GM21717 (cell line): ENCODE data around the gene CYP2J2.
"Not testable (repeated sequence)": the region's sequence is repeated elsewhere in the genome, so short reads cannot be mapped to it uniquely, and the experiment has no call there.

Source experiments
- ATAC-seq: cut with Tn5 transposase; IDR thresholded peaks from one replicate; pipeline ENCODE4 v1.9.1; 2021; ENCODE audit warnings: mild to moderate bottlenecking, moderate library complexity; ENCODE audit not compliant: unreplicated experiment

Gene CYP2J2

DNA sequence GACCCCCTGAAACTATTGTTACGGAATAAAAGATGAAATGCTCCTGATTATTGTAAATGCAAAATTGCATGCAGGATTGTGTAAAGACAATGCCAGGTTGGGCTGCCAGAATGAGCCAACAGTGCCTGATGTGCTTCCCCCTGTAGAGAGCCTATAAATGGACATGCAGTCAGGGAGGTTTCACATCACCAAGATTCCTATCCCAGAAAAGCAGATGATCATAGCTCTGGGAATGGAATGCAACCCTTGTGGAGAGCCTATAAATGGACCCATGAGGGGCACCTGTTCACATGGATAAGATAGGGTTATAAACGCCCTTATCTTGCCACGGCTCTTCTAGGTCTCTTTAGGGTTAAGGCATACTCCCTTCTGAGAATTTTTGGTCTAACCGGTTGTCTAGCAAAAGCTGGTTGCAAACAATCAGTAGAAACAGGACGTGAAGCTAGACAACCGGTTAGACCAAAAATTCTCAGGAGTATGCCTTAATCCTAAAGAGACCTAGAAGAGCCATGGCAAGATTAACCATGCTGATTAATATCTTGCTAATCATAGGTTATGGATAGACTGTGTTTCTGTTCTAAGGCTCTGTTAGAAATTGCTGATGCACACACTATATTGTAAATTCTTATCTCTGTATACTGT, 5.2 kb downstream of the CYP2J2 start:
- ATAC-seq = not testable (repeated sequence)

DNA sequence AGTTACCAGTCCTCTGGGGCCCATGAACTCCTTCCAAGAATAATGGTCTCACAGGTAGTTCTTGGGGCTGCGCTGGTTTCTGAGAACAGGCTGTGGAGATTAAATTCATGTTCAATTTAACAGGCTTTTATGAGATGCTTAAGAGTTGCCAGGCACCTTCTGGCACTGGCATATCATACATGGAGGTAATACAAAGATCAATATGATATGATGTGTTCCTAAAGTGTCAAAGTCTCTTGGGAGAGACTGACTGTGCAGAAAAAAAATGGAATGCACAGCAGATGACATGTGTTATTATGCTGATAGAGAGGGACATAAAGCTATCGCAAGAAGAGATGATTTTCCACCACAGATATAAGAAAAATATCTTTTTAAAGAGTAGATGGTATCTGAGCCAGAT, 6.8 kb downstream of the CYP2J2 start:
- no peak for ATAC-seq

DNA sequence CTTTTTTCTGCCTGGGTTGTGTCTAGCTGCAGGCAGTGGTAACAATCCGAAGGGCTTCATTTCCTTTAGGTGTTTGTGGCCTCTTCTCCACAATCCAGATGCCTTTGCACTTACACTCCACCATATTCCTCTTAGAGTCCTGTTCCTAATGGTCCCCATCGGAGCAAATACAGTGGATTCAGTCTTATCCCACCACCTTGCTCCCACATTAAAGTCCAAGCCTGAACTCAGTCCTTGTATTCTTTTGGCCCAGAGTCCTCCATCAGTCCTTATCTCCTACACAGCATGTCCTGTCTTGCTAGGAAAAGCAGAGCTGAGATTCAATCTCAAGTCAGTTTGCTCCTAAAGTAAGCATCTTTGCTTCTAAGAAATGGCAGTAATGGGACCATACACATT, 8.8 kb downstream of the CYP2J2 start:
- no peak for ATAC-seq

DNA sequence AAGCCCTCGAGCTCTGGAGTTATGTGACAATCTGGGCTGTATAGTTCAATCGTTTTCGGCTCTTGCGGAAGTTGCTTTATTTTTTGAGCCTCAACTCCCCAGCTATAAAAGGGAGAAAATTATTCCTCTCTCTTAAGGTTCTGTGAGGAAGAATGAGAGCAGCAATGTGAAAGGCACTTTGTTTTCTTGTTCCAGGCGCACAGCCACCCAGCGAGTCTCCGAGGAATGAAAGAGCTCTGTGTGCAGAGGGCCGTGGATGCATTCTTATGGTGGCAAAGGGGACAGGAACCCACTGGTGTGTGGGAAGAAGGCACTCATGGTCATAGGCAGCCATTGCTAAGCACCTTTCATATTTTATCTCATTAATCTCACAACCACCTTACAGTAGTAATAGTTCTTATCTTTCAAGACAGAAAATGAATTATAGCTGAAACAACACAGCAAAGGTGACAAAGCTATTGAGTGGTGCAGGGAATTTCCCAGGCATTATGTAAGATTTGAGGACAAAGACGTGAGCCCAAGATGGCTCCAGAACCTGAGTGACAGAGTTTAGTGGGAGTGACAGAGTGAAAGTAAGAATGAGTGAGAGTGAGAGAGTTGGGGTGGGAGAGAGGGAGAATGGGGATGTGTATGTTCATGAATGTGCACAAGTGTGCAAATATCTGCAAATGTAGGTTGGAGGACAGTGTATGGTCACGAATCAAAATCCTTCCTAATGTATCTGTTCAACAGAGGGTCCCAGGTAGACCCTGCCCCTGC, 9.4 kb downstream of the CYP2J2 start:
- no peak for ATAC-seq

GRCh38 chr1:59915516-59915915, 11.1 kb downstream of the CYP2J2 start:
- ATAC-seq = no peak

DNA sequence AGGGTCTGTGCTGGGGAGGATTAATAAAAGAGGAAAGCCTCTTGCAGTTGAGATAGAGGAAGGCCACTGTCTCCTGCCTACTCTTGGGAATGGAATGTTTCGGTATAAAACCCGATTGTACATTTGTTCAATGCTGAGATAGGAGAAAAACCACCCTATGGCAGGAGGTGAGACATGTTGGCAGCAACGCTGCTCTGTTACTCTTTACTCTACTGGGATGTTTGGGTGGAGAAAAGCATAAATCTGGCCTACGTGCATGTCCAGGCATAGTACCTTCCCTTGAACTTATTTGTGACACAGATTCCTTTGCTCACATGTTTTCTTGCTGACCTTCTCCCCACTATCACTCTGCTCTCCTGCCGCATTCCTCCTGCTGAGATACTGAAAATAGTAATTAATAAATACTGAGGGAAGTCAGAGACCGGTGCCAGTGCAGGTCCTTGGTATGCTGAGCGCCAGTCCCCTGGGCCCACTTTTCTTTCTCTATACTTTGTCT, 11.7 kb downstream of the CYP2J2 start:
- not testable (repeated sequence) for ATAC-seq

DNA sequence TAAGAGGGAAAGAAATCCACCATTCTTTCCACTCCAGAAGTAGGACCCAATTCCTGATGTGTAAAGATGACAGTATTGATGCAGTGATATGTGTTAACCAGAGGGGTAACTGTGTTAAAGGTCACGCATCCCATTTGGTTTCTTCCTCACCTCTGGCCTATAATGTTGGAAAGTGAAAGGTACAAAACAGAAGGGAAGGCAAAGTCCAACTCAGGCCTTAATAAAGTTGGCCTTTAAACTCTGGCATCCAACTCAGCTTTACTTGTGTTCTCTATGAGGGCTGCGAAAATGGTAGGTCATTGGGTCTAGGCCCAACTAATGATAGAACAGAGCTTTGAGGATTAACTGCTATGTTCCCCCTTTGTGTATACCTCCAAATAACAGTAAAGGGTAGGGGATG, 17.9 kb downstream of the CYP2J2 start:
- ATAC-seq = no peak

GRCh38 chr1:59908084-59908483, 18.5 kb downstream of the CYP2J2 start:
- ATAC-seq = no peak

DNA sequence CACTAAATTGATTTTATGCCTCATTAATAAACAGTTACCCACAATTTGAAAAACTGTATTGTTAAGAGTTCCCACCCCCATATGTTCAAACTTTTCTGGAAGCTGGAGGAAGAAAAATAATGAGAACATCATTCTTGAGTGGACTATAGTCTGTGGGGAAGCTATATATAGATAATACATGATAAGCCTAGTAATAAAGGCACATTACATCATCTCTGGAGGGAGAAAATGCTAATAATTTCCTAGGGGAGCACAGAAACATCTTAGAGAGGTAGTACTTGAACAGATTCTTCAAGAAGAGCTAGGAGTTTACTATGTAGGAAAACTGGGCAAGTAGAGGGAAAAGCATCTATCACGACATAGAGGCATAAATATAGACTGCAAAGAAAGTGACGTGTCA, 19.6 kb downstream of the CYP2J2 start:
- ATAC-seq = no peak

- ATAC-seq = peak; percentile 88
These were observed 23.3 kb downstream of the CYP2J2 start for GRCh38 chr1:59903141-59903754.

- no peak for ATAC-seq
These were observed 24.7 kb downstream of the CYP2J2 start for GRCh38 chr1:59901770-59902388.

GRCh38 chr1:59900640-59901039, 25.9 kb downstream of the CYP2J2 start:
- no peak for ATAC-seq

GRCh38 chr1:59898927-59899326, 27.6 kb downstream of the CYP2J2 start:
- no peak for ATAC-seq

GRCh38 chr1:59897165-59897564, 29.4 kb downstream of the CYP2J2 start:
- ATAC-seq = no peak

- ATAC-seq = no peak
These were observed 33.4 kb downstream of the CYP2J2 start for GRCh38 chr1:59892841-59893811.

DNA sequence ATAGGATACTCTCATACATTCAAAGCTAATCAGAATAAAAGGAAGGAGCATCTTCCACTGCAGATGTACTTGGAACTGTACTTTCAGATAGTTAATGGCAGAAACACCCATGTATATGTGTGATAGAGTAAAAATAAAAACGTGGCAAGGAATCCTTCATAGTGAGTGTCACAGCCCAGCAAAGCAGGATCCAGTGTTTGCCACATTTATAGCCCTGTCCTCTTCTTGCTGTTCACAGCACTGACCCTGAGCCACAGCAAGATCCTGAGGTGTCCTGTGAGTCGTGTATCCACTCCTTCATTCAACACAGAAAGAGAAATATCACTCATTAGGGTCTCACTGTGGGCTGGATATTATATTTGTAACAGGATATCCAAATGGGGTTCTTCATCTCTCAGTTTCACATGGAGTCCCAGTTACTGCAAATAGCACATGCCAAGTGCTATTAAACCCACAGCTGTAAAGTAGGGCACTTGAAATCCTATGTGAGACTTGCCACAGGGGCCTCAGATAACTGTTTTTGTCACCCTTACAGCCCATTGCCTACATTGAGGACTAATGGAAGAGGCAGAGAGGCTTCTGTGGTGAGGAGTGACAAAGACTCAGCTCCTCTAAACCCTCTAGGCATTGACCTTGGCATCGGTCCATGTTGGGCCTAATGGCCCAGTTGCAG, 41.3 kb downstream of the CYP2J2 start:
- ATAC-seq = no peak

- no peak for ATAC-seq
These were observed 45.8 kb downstream of the CYP2J2 start for GRCh38 chr1:59880735-59881134.

DNA sequence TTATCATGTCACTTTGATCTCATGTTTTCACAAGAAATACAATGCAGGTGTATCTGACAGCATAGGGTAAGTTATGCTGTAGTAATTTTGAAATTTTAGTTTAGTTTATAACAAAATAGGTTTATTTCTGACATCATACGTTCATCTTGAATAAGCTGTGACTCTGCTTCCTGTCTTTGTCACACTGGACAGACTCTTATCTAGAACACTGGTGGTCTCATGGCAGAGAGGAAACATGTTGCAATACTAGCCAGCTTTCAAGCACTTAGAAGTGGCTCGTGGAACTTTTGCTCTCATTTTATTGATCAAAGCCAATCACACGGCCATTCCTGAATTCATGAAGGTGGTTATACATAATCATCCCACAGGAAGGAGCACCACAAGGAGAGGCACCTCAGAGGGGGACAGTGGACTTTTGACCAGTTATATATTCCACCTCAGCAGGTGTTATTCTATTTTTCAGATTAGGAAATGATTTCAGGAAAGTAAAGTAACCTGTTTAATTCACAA, 46.5 kb downstream of the CYP2J2 start:
- no peak for ATAC-seq

GRCh38 chr1:59879574-59879973, 47.0 kb downstream of the CYP2J2 start:
- ATAC-seq = peak; percentile 74

DNA sequence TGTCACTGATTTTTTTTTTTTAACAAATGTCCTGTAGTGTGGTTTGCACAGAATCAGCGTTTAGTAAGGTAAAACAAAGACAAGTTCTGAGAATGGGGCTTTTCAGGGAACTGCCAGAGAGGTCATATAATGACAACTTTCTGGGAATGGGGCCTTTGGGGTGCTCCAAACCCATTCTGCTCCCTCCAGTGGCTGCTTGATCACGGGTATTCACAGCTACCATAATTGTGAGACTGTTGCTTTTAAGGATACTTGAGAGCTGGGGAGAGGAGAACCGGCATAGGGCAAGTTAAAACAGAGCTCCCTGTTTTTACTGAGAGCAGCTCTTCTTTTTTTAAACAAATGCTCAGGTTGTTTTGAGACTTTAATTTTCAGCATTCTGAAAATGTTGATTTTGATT, 48.2 kb downstream of the CYP2J2 start:
- no peak for ATAC-seq
